HG03159 (cell line): ENCODE results near the gene CXXC5.

Experiments
- ATAC-seq: cut with Tn5 transposase; IDR thresholded peaks from one replicate; pipeline ENCODE4 v1.9.1; 2021; ENCODE audit warnings: mild to moderate bottlenecking, moderate library complexity; ENCODE audit not compliant: unreplicated experiment

Gene CXXC5

DNA sequence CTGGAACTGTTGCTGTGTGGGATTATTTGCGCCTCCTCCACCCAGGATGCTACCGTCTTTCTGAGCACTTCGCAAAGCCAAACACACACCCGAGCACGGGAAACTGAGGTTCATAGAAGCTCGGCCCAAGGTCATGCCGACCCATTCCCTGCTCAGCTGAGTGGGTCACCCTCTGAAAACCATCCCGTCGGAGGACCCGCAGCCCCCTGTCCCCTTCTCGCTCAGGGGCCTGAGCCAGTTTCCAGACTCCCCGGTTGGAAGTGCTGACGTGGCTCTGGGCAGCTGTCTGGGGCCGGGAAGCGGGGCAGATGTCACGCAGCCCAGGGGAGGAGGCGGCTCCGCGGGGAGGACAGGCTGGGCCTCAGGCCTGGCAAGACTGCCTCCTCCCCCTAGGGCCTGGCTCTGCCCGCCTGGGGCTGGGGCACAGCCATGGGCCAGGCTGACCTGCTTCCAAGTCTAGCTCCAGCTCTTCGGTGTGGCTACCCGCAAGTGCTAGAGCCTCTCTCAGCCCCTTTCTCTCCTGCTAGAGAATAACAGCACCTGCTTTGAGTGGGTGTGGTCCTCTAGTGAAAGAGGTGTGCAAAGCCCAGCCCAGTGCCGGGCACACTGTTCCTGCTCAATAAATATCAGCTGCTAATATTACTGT, 9.9 kb upstream of the CXXC5 start:
- ATAC-seq = no peak

DNA sequence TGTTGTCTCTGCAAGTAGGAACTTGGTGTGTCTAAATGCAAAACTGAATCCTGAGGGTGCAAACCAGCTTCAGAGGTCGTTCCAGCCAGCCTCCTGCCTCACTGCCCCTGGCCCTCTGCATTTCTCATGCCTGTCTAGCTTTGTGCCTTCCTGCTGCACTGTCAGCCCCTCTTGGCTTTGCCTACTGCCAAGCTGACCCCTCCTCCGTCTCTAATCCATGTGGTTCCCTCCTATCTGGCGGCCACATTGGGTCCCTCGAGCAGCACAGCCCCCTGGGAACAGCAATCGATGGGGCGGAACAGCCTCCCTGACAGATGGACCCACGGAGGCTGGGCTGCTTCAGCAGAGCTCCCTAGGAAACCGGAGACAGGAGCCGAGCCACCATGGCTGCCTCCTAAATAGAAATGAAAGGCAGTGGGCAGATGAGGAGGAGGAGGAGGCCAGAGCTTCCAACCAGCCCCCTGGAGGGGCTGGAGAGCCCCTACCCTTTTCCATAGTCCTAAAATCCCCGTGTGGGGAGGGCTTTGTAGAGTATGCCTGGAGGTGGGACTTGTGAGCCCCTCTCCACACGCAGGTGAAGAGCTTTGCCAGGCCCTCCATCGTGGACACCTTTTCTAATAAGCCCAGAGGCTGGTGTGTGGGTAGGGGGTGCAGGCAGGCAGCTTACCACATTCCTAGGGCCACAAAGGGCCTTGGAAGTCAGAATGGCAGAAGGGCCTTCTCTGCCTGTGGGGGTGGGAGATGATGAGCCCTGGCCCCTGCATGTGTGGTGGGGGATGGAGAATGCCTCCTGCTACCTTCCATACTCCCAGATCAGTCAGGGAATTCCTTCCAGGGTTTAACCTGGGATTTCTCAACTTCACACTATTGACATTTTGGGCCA, 9.2 kb upstream of the CXXC5 start:
- no peak for ATAC-seq

GRCh38 chr5:139639619-139640380, 8.3 kb upstream of the CXXC5 start:
- ATAC-seq = no peak

- no peak for ATAC-seq
Observed at GRCh38 chr5:139640421-139641115, 7.6 kb upstream of the CXXC5 start.

DNA sequence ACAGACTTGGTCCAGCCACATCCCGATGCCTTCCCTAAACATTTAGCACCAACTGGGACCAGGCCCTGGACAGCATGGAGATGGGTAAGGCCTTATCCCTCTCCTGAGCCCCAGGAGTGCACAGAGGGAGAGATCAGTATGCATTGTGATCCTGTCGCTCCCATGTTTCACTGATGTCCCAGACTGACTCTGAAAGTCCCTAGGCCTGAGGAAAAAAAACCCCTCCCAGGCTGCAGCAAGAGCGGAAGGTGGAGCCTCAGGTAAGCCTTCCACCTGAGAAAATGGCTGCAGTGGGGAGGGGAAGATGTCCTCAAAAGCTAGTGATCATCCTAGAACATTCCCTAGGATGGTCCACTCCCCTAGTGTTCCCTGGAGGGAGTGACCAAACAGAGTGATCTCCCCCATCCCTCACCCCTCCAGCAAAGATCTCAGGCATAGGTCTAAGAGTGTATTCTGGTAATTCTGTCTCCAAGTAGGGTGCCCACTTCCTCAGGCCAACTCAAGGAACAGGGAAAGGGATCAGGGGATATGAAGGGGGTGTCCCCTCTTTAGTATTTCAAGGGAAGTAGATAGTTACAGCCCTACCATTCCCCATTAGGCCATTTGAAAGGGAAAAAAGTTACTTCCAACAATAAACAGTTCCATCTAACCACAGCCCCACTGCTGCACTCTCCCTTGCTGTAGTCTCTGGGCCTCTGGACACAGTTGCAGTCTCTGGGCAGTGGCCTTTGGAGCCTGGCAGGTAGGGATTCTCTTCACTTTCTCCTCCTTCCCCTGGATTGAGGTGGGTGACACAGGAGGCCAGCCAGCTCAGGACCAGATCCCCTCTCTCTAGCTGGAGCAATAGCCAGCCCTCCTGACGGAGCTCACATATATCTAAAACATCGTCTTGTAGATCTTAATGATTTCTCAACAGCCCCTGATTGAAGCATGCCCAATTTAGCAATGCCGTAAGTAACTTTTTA, 6.8 kb upstream of the CXXC5 start:
- no peak for ATAC-seq

DNA sequence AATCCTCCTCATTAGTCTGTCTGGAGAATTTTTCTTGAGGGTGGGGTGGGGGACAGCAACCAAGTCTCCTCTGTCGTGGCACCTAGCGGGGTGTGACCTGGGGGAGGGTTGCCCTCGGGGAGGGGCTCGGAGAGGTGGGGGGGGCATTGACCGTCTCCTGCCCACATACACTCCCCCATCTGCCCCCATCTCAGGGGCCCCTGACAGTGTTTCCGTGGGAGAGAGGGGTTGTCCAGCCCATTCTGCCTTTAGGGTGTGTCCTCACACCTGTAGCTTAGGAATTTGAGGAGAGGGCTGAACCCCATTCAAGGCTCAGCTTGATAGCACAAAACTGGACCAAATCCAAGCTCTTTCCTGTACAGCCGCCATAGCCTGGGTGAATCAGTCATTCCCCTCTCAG, 5.9 kb upstream of the CXXC5 start:
- ATAC-seq = no peak

DNA sequence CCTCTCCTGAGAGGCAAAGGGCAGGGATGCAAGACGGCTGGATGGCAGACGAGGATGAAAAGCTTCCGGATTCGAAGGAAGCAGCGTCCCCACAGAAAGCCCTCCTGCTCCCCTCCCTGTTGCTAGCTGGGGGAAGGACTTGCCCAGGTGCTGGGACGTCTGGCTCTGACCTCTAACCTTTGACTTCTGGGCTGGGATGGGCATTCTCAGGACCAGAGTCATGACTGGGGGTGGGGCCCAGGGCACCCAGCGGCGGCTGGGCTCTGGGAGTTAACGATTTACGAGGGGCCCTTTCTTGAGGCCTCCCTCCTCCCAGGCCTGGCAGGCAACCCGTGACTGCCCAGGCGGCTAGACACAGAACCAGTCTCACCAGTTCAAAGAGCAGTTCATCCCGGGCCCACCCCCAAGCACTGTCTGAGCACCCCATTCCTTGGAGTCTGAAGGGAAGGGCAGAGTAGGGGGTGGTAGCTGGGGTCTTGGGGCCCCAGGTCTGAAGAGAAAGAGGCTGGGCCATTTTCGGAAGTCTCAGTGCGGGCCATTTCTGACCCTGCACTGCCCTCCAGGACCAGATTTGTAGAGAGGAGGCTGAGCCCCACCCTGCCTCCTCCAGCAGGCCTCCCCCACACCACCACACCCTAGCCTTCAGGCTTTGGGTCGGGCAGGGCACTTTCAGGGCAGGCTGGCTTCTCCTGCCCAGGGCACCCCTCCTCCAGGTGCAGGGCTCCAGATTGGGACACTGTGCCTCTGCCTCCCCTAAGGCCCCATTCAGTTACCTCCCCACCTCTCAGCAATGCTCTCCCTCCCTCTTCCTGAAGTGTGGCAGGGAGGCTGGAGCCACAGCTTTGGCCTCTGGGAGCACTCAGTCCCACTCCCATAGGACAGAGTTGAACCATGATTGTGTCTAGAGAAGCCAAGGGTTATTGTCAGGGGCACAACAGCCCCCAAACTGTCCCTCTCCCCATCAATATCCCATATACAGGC, 5.0 kb upstream of the CXXC5 start:
- no peak for ATAC-seq

- ATAC-seq = no peak
Observed at GRCh38 chr5:139644001-139644456, 4.1 kb upstream of the CXXC5 start.

- ATAC-seq = no peak
Observed at GRCh38 chr5:139644646-139645429, 3.3 kb upstream of the CXXC5 start.

DNA sequence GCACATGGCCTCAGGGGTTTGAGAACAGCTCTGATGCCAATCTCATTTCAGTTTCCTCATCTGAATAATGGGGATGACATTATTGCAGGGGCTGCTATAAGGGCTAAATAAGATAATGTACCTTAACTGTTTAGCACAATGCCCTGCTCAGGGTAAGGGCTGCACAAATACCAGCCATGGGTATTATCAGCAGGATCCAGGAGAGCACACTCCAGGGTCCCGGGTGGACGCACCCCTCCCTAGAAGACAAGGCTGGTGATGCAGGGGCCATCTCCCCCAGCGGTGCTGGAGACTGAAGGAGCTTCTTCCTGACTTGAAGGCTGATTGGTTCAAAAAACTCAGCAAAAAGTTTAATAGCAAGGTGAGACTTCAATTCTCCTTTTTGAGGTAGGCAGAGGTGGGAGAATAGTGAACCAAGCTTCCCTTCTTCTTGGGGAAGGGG, 2.7 kb upstream of the CXXC5 start:
- no peak for ATAC-seq

DNA sequence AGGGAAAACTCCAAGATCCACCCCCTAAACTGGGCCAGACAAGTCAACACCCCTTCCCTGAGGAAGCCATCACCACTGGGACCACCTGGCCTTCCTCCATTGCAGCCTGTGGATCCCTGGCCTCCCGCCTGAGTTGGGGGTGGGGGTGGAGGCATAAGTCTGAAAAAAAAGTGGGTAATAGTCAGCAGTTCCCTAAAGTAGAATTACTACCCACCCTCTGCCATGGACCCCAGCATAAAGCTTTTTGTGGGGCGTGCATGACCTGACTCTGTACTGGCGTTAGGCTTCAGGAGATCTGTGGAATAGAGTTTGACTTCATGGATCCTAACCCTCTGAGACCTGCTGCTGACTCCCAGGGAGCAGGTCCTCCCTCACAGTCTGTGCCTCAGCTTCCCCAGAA, 2.0 kb upstream of the CXXC5 start:
- no peak for ATAC-seq

- ATAC-seq = no peak
Observed at GRCh38 chr5:139646912-139647505, 1.1 kb upstream of the CXXC5 start.

DNA sequence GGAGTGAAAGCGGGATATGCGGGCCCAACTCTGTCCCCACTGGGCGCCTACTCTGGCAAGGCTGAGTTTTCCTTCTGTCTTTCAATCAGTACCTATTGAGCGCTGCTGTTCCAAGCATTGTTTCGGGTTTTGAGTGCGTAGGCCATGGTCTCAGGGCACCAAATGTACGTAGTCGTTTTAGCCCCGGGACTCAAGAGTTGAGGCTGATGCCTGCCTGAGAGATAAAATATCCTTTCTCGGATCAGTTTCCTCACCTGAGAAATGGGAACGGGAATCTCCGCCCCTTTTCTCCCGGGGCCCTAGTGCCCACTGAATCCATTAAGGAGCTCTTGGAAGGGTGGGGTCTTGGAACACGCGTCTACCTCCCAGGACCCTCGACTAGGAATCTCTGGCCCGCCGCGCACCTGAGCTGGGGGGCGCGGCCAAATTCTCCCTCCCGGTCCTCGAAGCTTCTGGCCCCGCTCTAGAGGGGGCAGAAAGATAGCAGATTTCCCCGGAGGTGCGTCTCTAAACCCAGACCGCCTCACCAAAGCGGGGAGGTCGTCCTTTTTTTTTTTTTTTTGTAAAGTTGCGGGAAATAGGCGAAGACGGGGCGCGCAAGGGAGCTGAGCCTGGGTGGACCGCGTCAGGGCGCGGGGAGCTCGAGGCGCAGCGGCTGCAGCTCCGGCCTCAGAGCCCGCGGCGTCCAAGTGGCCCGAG, 494 bp upstream of the CXXC5 start:
- no peak for ATAC-seq

GRCh38 chr5:139649082-139649991, 1.2 kb downstream of the CXXC5 start:
- ATAC-seq = no peak

- ATAC-seq = no peak
Observed at GRCh38 chr5:139650031-139650688, 2.0 kb downstream of the CXXC5 start.
